GM13976 (cell line): ENCODE data around the gene P2RX3.

Experiments
- DNase-seq: peaks from one replicate; pipeline ENCODE4 v3.0.0; 2012; ENCODE audit warnings: low spot score
- CTCF ChIP-seq: IDR thresholded peaks from 2 replicates; pipeline ENCODE4 v1.5.1; 2012; ENCODE audit warnings: borderline replicate concordance, mild to moderate bottlenecking; ENCODE audit not compliant: insufficient read depth; ENCODE audit errors: extremely low read depth, missing control alignments, control extremely low read depth
- in situ Hi-C: fragments of 300-500 bp; cut with MboI; formaldehyde crosslinking; loops from one replicate; pipeline ENCODE4 v1.12.0; 2022; ENCODE audit warnings: low sequenced_read_pairs, mixed read lengths, inconsistent platforms; ENCODE audit not compliant: unreplicated experiment

P2RX3 gene

GRCh38 chr11:57407010-57407920 lies 69.1 kb downstream of the P2RX3 start:
- in situ Hi-C loops, result no loop called here

GRCh38 chr11:57407941-57408475 lies 69.9 kb downstream of the P2RX3 start:
- TF ChIP-seq CTCF, result no peak
- no peak for DNase-seq
- in situ Hi-C loops, result no loop called here

More at GRCh38 chr11:57407010-57407920, 69.1 kb downstream of the P2RX3 start:
- DNase-seq, result no peak
- TF ChIP-seq CTCF, result no peak

GRCh38 chr11:57408771-57409170 lies 70.6 kb downstream of the P2RX3 start:
- no peak for DNase-seq
- in situ Hi-C loops, result no loop called here
- no peak for TF ChIP-seq CTCF

- in situ Hi-C loops, result no loop called here
- no peak for DNase-seq
- TF ChIP-seq CTCF, result no peak
Observed at GRCh38 chr11:57409321-57410100, 71.4 kb downstream of the P2RX3 start.

- in situ Hi-C loops, result no loop called here
- DNase-seq, result no peak
- TF ChIP-seq CTCF, result no peak
Observed at GRCh38 chr11:57410287-57410686, 72.1 kb downstream of the P2RX3 start.

GRCh38 chr11:57413681-57414080 lies 75.5 kb downstream of the P2RX3 start:
- TF ChIP-seq CTCF, result no peak
- no peak for DNase-seq
- in situ Hi-C loops, result no loop called here
